Dedifferentiated amniotic fluid mesenchymal stem cell (primary cell): ENCODE results near the gene EPC1.
A peak's percentile ranks its signal among the peaks of the same experiment; 100 is the strongest.
"Not testable (repeated sequence)": the region's sequence is repeated elsewhere in the genome, so short reads cannot be mapped to it uniquely, and the experiment has no call there.

ENCODE experiments used
- DNase-seq: peaks from one replicate; pipeline ENCODE4 v3.0.0-alpha.2; 2016; ENCODE audit errors: extremely low spot score

Gene EPC1

DNA sequence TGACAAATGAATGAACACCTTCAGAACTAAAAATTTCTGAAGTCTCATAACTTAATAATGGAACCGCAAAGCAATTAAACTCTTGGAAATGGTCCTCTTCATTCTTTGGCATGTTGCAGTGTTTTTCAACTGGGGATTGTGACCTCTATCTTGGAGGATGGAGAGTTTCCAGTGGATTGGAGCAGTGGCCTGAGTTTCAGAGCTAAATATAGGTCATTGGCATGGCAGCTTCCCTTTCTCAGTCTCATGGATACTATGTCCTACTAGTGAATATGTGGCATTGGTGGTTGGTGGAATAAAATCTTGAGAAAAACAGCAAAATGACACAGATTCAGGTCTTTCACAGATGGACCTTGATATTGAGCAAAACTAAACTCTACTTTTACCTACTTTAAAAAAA is 24.1 kb upstream of the EPC1 start:
- no peak for DNase-seq

DNA sequence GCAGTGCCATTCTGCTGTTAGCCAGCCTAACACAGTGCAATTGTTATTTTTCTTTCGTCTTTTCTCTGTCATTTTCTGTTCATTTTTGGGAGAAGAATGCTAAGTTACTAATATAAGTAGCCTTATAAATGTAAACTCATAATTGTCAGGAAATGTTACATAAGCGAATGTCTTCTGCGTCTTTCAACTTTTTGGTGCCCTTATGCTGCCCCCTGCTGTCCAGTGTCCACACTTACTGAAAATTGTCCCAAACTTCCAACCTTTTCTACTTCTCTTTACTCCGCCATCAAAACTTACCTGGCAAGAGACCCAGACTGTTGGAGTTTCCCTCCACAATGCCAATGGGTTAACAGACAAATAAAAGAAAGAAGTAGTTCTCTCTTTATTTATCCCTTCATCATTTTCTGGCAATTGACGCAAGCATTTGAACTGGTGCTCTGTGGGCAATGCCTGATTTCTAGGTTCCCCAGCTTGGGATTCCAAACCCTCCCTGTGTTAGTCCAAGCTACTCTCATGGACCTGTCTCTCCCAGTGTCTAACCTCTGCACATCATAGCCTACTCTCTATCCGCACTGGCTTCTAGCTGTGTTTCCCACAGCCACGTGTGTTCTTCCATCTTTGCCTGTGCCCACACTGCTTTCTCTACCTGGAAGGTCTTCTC is 21.0 kb upstream of the EPC1 start:
- DNase-seq: peak; percentile 76

DNA sequence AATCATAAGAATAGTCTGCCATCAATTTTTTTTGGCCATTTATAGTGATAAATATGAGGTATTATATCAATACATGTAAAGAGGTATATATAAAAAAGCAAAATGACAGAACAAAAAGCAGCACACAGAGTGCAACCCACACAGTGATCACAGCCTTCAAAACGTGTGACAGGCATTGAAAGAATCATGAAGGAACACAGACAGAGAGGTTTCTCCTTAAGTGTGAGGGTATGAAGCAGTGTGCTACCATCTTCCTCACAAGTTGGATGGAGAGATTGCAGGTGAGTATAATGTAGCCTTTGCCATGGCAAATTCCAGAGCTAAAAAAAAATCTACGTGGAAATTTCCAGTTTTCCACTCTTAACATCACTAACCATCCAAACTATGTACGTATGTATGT is 19.6 kb upstream of the EPC1 start:
- no peak for DNase-seq

DNA sequence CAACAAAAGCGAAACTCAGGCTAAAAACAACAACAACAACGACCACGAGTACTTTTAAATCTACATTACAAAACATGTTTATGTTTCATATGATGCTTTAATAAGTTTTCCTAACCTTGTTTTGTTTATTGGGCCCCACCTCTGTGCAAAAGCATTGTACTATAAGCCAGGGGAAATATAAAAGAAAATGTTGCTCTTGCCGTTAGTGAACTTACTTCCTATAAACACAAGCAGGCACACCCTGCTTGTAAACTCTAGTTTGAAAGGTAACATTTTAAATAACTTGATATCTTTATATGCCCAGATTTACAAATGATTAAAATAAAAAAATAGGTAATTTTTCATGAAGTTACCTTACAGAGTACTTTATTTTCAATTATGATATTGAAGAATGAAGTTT is 19.2 kb upstream of the EPC1 start:
- no peak for DNase-seq

DNA sequence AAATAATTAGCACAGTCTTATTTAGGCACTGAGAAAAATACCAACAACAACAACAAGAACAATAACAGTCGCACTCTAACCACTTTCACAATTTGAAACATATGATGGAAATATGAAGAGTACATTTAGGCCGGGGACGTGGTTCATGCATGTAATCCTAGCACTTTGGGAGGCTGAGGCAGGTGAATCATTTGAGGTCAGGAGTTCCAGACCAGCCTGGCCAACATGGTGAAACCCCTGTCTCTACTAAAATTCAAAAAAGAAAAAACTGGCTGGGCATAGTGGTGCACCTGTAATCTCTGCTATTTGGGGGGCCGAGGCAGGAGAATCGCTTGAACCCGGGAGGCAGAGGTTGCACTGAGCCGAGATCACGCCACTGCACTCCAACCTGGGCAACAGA is 18.4 kb upstream of the EPC1 start:
- DNase-seq: not testable (repeated sequence)

DNA sequence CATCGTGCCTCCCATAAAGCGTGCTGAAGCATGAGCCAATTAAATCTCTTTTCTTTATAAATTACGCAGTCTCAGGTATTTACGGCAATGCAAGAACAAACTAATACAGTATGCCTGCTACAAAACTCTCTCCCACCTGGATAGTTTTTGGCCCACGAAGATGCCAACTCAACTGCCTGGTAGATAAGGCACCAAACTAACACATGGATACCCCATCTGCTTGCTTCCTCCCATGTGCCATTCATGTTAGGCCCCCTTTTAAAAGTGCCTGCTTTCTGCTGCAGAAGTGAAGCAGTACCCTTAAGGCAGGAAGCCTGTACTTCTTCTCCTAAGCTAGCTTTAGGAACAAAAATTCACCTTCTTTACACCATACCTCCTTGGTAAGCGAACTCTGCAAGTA is 15.6 kb upstream of the EPC1 start:
- no peak for DNase-seq

DNA sequence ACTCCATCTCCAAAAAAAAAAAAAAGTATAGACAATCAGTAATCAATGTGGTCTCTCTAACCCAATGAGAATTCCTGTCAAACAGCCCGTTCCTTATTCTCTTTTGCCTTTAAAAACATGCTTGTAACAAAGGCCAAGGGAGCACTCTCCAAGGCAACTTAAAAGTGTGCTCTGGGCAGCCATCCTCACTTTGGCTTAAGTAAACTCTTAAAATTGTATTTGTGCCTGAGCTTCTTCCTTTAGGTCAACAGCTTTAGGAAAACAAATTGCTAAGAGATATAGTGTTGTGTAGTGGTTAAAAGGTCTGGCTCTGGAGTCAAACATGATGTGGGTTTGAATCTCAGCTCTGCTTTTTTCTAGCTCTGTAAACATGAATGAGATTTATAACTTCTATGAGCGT is 13.9 kb upstream of the EPC1 start:
- no peak for DNase-seq

DNA sequence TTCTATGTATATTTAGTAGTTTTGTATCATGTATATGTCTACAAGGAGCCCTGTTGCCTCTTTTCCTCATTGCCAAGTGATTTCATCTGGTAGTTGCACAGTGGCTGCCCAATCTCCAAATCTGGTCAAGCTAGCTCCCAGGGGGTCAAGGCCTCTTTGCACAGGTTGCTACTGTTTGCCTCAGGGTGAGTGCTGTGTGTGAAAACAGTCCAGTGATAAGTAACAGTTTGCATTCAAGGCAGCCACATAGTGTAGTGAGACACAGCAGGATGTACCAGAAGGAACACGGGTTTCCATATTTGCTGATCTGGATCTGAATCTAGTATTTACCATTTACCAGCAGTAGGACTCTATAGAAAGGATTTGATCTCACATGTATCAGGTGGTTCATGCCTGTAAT is 13.3 kb upstream of the EPC1 start:
- DNase-seq: no peak

DNA sequence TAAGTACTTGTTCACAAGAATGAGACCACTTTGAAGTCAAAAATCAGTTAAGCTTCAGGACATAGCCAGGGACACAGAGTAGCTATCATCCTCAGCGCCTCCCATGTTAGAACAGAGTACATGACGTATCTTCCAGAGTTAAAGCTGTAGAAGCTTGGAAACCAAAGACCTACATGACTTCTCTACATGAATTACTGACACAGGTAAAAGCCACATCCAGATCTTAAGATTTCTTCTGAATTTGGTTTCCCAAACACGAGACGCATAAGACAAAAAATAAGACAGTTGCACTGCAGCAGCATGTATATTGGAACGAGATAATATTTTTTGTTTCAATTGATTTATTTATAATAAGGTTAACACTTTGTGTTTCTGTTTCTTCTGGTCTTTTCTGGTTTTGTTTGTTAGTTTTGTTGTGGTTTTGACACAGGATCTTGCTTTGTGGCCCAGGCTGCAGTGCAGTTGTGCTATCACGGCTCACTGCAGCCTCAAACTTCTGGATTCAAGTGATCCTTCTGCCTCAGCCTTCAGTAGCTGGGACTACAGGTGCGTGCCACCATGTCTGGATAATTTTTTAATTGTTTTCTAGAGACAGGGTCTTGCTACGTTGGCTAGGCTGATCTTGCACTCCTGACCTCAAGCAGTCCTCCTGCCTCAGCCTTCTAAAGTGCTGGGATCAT is 10.2 kb upstream of the EPC1 start:
- DNase-seq: no peak

DNA sequence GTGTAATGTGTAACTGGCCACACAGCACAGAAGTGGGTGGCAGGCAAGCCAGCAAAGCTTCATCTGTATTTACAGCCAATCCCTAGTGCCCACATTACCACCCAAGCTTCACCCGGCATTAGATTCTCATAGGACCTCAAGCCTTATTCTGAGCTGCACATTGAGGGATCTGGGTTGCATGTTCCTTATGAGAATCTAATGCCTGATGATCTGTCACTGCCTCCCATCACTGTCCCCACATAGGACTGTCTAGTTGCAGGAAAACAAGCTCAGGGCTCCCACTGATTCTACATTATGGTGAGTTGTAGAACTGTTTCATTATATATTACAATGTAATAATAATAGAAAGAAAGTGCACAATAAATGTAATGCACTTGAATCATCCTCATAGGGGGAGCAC is 7.7 kb upstream of the EPC1 start:
- DNase-seq: not testable (repeated sequence)

DNA sequence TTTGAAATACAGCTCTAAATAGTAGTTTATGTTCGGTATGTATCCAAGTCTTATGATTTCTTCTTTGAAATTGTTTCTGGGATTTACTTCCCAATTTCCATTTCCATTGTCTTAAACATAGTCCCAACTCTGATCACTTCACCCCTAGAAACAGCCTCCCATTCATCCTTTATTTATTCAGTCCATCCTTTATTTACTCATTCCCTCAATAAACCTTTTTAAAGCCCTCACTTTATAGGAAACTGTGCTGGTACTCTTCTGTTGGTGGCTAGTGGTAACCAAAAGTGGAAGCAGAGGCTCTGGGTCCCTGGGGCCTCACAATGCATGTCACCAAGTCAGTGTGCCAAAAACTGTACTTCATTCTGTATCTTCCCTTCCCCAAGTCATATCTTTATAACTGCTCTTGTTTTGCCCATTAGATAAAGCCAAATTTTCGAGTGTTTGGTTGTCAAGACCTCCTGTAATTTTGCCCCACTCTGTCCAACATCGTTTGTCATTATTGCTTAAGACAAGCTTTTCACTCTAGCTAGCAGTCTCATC is 3.9 kb upstream of the EPC1 start:
- no peak for DNase-seq

DNA sequence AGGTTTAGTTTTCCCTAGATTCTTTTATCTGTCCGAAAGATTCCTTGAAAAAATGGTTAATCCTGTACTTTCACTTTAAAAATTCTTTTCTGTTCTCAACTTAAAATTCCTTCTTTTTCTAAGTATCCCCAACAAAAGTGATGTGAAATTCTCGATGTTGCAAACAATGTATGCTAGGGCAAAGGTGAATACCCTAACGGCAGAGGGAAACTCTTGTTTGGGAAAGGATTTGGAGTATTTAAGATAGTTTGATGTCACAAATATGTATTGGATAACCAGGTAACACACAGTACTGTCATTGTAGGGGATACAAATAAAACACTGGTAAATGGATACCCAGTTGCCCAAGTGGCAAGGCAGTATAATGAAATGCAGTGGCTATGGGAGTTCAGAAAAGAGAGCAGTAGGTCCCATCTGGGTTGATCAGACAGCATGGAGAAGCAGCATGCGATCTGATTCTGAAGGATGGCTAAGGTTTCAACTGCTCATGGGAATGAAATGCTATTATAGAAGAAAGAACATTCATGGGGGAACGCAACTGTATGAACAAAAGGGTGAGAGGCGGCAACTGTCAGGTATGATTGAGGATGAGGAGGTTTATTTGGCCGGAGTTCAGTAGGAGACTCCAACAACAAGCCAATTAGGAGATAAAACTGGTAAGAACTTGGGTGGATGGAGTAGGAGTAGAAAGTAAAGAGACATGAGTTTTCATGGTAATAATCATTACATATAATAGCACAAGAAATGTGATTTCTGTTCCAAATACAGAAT is 3.2 kb upstream of the EPC1 start:
- DNase-seq: no peak

DNA sequence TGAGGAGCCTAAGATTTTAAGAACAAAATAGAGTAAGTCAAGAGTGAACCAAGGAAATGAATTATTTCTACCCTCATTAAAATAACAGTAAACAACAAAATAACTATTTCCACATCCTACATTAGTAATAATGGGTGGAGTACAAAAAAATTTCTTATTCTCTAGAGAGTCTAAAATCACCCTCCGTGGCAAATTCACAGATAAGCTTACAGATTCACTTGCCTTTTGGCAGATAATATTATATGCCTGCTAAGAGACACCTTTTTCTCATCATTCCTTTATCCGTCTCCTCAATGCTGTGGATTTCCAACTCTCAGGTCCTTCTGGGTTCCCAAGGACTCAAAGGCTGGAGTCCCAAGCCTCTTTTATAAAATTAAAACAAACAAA is 2.2 kb upstream of the EPC1 start:
- no peak for DNase-seq

DNA sequence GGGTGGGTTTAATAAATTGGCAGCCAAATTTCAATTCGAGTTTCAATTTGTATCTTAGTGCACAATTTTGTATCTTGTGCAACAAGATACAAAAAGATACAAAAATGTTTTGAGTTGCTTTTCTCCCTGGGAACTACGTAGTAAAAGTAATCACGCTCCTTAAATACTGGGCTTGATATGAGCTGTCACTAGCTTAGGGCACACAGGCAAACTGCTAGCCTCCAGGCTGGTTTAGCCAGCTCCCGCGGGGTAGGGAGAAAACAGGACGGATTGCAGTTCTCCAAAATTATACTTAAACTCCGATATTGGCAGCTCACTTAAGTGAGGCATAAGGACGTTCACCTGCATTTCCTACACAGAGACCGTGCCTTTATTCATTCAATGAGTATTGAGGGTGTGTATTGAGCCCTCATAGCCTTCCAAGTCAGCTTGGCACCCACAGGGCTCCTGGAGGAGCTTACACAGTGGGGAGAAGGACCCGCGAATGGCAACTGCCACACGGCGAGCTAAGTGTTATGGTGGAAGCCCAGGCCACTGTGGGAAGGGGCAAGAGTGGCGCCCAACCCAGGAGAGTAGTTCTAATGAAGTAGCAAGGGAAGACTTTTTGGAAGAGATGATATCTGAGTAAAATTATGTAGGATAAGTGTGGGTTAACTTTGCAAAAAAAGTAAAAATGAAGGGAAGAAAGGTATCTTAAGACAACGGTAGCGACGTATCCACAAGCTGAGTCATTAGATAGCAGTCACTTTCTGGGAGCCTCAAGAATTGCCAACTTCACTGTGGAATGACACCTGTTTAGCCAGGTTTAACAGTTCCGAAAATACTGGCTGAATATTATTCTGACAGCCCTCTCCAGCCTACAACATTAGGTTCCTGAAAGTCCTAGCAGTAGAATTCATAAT is 1.6 kb upstream of the EPC1 start:
- no peak for DNase-seq

DNA sequence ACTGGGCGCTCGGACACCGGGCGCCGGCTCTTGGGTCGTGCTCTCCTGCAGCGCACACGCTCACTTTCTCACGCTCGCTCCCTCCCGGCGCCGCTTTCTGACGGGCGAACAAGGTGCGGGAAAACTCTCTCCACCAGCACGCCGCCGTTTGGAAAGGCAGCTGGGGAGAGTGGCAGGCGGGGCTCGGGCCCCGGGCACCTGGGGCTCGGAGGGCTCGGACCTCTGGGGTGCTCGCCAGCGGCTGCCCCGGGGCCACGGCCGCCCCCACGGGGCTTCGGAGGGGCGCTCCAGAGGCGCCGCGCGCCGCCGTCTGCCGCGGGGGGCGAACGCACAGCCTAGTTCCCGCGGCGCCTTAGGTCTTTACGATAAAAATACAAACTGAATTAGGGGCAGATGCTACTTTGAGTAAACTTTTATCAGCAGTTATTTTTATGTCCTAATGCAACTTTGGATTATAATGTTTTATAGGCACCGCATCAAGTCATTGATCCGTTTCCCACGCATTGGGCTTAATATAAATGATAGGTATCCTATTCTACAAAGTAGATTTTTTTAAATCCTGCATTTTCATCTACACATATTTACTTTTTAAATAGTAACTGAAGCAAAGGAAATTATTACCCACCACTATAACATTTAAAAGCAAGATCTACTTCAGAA is 535 bp upstream of the EPC1 start:
- no peak for DNase-seq

DNA sequence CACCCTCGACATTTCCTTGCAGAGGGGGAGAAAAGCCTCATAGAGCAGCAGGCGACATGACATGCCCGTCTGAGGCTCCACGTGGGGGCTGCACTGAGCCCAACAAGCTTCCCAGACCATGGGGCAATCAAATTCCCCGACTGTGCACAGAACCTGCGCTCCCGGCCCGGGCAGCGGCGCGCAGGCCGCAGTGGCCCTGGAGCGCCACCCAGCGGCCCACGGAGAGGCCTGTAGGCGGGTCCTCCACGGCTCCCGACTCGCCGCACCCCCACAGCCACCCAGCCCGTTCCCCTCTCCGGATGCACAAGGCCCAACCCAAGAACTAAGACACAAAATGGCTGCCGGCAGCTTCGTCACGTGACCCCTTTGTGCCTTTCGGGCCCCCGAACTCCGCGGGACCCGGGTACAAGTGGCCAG is 816 bp downstream of the EPC1 start:
- DNase-seq: peak; percentile 96

DNA sequence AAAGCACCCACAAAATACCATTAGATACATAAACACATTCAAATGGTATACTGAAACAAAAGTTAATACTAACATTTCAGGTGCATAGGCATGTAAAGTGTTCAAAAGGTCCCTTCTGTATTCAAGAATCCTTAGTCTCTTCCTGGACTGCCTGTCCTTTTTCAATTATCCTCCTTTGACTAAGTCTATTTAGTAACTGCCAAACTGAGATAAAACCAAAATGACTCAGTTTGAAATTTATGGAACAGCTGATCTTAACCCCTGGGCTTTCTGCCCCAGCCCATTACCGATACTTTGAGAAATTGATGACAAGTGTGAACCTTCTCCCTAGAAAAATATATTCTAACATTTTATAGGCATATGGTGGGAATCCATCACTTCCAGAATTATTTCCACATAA is 5.4 kb downstream of the EPC1 start:
- no peak for DNase-seq

DNA sequence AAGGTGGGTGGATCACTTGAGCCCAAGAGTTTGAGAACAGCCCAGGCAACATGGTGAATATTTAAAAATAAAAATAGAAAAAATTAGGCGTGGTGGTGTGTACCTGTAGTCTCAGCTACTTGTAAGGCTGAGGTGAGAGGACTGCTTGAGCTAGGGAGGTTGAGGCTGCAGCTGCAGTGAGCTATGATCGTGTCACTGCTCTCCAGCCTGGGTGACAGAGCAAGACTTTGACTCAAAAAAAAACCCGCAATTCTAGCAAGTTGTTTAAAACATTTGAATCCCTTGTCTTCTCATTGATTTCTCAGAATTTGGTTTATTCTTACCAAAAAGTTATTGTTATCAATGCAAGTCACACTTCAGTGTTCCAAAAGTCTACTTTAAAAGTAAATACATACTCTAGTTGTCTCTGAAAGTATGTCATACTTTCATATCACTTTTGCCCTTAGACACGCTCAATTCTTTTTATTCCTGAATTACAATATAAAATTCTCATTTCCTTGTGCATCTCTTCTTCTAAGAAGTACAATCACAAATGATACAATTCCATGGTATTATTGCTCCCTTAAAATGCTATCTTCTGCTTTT is 6.3 kb downstream of the EPC1 start:
- no peak for DNase-seq

DNA sequence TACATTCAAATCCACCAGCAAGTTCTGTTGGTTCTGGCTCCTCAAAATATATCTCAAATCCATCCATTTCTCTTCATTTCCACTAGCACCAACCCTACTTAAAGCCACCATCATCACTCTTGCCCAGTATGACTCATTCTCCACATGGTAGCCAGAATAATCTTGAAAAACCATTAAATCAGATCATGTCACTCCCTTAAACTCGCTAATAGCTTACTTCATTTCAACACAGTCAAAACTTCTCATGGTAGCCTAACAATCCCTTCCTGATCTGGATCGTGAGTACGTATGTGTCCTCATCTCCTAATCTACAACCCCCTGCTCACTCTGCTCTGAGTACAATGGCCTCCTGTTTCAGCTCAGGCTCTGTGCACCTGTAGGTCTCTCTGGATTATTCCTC is 8.7 kb downstream of the EPC1 start:
- no peak for DNase-seq

DNA sequence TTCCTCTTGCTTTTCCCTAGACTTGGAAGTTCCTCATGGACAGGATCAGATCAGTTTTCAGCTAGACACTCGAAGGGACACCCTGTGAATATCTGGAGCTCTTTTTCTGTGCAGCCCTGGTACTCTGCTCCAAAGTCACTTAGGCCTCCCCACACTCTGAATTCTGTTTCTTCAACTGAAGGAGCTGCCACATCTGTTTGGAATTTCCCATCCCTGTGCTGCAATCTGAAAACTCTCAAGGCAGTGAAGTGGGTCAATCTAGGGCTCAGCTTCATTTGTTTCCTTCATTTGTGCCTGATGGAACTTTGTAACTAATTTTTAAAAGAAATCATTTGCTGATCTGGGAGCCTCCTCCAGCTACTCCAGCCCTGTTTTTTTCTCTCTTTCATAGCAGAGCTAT is 9.6 kb downstream of the EPC1 start:
- DNase-seq: no peak

DNA sequence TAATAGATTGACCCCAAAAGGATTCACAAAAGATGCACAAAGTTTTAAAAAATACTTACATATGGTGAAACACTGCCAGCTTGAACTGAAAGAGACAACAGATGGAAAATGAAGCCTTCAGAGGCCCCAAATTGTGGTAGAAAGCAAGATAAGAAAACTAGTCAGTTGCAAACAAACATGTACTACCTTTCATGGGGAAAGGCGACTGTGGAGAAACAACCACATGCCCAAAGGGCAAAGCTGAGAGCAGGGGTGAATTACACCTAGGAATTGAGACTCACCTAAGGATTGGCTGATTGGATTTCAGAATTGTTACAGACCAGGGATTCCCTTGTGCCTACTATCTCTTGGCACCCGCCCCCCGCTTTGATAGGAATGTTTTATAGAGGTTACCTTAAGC is 13.1 kb downstream of the EPC1 start:
- DNase-seq: no peak
